ENCODE results near the gene PARVA.

DNA sequence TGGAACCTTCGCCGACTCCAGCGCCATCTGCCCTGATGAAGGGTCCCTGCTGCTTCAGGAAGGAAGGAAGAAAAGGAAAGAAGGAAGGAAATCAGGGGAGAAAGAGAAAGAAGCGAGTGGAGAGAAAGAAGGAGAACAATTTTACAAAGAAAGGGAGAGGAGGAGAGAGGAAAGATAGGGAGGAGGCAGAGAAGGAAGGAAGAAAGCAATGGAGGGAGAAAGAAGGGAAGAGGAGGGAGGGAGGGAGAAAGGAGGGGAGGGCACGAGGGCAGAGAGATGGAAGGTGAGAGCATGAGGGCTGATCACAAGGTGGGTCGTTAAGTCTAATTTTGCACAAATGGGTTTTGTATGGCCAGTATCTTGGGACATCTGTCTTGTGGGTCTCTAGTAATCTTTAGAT lies 39.2 kb downstream of the PARVA start:
- TF ChIP-seq, protein P1, sequence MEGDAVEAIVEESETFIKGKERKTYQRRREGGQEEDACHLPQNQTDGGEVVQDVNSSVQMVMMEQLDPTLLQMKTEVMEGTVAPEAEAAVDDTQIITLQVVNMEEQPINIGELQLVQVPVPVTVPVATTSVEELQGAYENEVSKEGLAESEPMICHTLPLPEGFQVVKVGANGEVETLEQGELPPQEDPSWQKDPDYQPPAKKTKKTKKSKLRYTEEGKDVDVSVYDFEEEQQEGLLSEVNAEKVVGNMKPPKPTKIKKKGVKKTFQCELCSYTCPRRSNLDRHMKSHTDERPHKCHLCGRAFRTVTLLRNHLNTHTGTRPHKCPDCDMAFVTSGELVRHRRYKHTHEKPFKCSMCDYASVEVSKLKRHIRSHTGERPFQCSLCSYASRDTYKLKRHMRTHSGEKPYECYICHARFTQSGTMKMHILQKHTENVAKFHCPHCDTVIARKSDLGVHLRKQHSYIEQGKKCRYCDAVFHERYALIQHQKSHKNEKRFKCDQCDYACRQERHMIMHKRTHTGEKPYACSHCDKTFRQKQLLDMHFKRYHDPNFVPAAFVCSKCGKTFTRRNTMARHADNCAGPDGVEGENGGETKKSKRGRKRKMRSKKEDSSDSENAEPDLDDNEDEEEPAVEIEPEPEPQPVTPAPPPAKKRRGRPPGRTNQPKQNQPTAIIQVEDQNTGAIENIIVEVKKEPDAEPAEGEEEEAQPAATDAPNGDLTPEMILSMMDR (IDR thresholded peaks at IDR 0.05; ENCODE audit: insufficient read depth, low read depth, low read length) = no peak
- TF ChIP-seq EZH2 (IDR thresholded peaks at IDR 0.05; ENCODE audit: insufficient read depth, low read length) = no peak

All from astrocyte (in vitro differentiated cells and primary cell).